Loucy (cell line): Measurements from ENCODE around the gene FARSA.

Experiments
- CTCF ChIP-seq: fragments of 200-600 bp; sonication (generic); conservative IDR thresholded peaks from 2 replicates; pipeline ENCODE4 v1.5.1; 2014; ENCODE audit warnings: mild to moderate bottlenecking, antibody characterized with exemption, low read length
- EZH2phosphoT487 ChIP-seq: fragments of 200-600 bp; IDR thresholded peaks from 2 replicates; pipeline ENCODE4 v1.6.1; 2018; ENCODE audit warnings: antibody characterized with exemption, mild to moderate bottlenecking, moderate library complexity, borderline replicate concordance

GRCh38 chr19:12912571-12912970, 20.9 kb downstream of the FARSA start:
- TF ChIP-seq CTCF (no peak), EZH2phosphoT487 (no peak)
